ENCODE data around the gene SLC45A1.

- TF ChIP-seq CTCF (IDR thresholded peaks at IDR 0.05; ENCODE audit: poor library complexity) (no peak), EZH2phosphoT487 (IDR thresholded peaks at IDR 0.05; ENCODE audit: low read depth, severe bottlenecking, unreplicated experiment) (no peak)
Observed at GRCh38 chr1:8303876-8304275, 14.0 kb upstream of the SLC45A1 start.
